SKM-1 treated with dmso at 0.1 percent for 144 hours (cell line): ENCODE data around the gene UBR2.
"Not testable (repeated sequence)": the region's sequence is repeated elsewhere in the genome, so short reads cannot be mapped to it uniquely, and the experiment has no call there.

Experiments
- DNase-seq: peaks from one replicate; lab custom pipeline; 2025; ENCODE audit not compliant: unreplicated experiment; lab: John Stamatoyannopoulos, UW

Gene UBR2

DNA sequence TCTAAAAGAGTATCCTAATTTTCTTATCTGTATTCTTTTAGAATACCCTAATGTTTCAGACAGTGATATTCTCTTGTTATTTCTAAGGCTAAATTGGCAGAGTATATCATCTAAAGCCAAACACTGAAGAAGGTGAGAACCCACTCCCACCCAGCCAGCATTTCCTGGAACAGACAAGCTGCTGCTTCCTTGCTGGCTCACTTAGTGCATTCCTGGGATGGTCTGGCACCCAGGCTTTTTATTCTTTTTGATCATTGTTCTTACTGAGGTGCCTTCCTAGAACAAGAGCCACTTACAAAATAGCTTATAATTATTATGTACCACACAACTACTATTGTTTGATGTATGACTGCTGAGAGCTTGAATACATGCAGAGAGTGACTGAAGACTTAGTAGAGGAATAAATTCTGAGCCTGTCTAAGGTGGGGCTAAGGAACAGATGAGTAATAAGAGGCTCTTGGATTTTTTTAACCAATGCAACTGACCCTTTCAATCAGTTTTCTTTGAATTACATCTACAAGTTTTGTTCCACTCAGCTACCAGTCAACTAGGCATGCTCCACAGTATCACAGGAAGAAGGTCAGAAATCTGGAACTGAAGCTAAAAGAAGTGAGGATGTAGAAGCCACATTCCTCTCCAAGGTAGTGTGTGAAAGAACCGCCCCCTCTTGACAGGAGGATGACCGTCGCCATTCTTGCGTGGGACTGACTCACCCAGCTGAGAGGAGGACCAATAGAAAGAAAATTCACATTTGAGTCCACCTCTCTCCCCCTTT, 128.5 kb downstream of the UBR2 start:
- DNase-seq = no peak

DNA sequence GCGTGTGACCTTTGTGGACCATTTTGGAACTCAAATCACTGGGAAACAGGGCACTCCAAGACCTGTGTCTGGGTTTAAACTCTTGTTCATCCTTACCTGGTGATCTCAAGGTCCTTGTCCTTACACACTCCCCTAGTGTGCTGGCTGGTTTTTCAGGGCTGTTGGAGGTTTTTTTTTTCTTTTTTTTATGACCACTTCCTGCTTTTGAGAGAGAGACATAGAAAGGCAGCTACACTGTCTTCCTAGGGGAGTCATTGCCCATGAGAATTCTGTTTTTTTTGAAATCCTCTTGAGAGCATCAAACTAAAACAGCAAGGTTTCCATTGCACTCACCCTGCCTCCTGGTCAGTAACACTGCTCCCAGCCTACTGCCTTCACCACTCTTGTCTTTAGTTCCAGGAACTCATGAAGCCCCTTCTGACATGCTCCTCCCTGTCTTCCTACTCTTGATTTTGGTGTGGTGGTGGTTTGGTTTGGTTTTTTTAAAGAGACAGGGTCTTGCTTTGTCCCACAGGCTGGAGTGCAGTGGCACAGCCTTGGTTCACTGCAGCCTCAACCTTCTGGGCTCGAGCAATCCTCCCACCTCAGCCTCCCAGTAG, 130.0 kb downstream of the UBR2 start:
- DNase-seq = no peak

- DNase-seq = no peak
Measured at GRCh38 chr6:42694586-42694985, 130.8 kb downstream of the UBR2 start.

DNA sequence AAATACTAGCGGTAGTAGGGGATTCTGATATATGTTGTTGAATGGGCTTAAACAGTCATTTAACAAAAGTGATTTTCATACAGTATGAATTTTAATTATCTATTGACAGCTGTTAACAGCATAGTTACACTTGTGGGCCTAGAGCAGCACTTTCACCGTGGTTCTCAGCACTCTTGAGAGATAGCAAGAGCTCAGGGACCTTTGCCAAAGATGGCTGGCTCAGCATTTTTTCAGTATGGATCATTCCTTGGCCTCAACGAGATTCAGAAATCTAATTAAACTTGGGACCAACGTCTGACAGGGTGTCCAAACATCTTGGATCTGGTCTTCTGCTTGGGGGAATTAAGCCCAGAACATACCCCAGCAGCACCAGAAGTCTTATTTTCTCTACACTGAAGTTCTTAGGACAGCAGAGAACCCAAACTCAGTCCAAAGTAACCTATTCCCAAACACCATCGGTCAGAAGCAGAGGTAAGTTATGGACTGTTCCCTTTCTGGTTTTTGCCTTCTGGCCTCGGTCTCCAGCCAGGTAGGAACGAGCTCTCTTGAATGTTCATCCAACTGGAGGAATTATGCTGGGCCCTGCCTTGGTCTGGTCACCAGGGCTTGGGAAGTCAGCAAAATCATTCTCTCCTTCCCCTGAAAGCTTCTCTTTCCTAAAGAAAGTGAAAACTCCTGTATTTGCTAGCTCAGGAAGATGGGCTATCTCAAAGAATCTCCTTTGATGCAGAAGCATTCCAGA, 132.9 kb downstream of the UBR2 start:
- DNase-seq = no peak

DNA sequence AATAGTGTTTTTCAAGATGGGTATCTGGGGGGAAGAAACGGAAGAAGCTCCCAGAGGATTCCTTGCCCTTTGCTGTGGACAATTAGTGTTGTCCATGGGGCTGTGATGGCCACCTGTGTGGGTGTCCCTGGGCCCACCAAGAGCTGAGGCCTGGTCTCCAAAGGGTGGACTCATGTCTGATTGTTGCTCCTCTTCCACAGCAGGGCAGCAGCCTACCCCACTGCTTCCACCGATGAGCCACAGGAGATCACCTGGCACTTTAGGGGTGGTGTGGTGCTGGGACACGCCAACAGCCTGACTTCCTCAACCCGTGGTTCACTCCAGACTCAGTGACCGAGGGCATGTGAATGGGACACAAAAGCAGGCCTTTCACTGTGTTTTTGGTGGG, 133.4 kb downstream of the UBR2 start:
- DNase-seq = no peak

- DNase-seq = no peak
Measured at GRCh38 chr6:42698217-42698616, 134.4 kb downstream of the UBR2 start.

DNA sequence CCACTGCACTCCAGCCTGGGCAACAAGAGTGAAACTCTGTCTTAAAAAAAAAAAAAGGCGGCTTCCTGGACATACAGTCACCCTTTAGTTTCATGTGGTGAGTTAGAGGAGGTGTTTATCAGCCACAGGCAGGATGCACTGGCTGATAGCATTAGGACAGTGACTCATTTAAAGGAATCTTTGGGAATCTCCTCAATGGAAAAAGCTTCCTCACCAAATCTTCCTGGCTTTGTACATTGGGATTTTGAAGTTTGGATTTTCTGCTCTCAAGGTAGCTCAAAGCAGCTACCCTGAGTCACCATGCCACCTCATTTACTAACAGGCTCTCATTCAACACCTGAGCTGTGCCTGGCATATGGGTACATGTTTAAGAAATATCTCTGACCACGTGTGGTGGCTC, 138.4 kb downstream of the UBR2 start:
- no peak for DNase-seq

GRCh38 chr6:42702786-42703185, 139.0 kb downstream of the UBR2 start:
- not testable (repeated sequence) for DNase-seq

DNA sequence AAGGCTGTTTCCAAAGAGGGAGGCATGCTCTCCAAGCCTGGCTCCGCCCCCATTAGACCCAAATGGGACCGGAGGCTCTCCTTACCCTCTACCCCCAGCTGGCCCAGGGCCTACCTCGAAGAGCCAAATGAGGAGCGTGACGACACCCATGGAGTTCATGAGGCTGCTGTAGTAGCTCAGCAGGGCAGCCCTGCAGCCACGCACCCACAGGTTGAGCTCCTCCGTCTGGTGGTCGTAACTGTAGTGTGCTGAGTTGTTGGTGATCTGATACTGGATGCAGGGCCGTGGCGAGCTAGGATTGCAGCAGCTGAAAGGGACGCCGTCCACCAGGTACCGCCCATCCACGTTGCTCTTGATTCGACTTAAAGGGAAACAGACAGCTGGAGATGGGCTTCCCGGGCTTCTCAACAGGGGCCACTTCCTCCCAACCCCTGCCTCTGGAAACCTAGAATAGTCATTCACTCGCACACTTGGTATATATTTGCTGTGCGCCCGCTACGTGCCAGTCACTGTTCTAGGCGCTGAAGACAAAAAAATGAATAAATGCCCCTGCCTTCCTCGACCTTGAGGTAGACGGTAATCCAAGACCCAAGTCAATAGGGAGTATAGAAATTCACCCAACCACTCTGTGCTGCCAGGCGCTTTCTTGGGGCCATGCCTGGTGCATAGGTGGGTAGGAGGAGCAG, 140.6 kb downstream of the UBR2 start:
- no peak for DNase-seq

DNA sequence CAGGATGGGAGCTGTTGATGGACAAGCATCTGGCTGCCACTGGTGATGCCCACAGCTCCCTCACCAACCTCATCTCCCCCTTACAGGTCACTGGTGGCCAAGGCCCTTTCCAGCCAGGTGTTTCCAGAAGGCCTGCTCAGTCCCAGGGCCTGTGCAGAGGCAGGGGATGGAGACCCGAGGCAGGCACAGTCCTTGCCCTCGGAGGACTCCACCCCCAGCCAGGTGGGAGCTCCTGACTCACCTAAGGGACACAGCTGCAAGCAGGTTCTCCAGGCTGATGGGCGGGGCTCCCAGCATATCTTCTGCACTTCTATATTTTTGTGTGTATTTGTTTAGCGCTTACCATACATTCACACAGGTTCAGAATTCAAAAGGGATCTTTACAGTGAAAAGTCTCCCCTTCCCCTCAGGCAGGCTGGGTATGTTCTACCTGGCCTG, 141.1 kb downstream of the UBR2 start:
- no peak for DNase-seq

DNA sequence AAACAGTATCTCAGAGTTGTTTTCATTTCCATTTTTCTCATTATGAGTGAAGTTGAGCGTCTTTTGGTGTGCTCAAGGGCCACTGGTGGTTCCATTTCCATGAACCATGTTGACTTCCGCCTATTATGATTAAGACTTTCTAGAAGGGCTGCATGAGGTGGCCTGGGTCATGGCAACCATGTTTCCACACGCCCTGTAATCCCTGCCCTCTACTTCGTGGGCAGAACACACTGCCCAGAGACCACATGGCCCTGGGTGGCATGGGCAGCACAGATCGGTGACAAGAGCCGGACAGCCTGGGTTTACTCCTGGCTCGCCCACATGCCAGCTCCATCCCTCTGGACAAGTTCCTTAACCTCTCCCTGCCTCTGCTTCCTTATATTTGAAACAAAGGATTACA, 143.8 kb downstream of the UBR2 start:
- DNase-seq = no peak

- DNase-seq = no peak
Measured at GRCh38 chr6:42708096-42708495, 144.3 kb downstream of the UBR2 start.

DNA sequence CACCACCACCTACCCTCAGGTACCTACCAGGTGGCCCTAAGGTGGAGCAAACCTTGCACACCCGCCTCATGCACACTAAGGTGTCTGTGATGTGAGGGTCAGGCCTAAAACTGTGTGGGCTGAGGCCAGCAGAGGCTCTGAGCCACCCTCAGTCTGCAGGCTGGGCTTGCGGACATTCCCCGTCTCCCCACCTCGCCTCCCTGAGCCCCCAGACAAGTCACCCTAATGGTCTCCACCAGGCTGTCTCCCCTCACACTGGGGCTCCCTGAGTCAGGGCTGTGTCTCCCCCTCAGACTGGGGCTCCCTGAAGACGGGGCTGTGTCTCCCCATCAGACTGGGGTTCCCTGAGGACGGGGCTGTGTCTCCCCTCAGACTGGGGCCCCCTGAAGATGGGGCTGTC, 146.0 kb downstream of the UBR2 start:
- DNase-seq = no peak

- no peak for DNase-seq
Measured at GRCh38 chr6:42710316-42710715, 146.5 kb downstream of the UBR2 start.

GRCh38 chr6:42711930-42712329, 148.1 kb downstream of the UBR2 start:
- DNase-seq = no peak

- DNase-seq = no peak
Measured at GRCh38 chr6:42714098-42714761, 150.4 kb downstream of the UBR2 start.

DNA sequence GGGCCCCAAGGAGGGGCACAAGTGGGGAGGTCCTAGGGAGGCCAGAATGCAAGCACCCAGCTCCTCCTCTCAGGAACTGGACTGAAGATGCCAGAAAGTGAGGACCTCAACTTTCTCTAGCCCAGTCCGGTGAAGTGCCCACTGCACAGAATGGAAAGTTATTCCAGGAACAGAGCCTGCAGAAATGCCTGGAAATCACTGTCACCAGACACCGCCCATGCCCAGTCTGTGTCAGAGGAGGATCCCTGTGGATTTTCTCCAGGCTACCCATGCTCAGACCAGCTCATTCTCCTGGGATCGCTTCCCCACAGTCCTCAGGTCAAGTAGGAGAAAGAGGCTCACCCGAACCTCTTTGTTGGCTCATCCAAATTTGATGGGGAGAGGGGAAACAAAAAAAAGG, 152.0 kb downstream of the UBR2 start:
- no peak for DNase-seq

- no peak for DNase-seq
Measured at GRCh38 chr6:42720739-42721138, 156.9 kb downstream of the UBR2 start.

- DNase-seq = no peak
Measured at GRCh38 chr6:42722497-42722896, 158.7 kb downstream of the UBR2 start, which contains the start of gene PRPH2. PRPH2 (minus strand) TSS chr6:42722597; CDS start chr6:42722334, 263 bp downstream.

DNA sequence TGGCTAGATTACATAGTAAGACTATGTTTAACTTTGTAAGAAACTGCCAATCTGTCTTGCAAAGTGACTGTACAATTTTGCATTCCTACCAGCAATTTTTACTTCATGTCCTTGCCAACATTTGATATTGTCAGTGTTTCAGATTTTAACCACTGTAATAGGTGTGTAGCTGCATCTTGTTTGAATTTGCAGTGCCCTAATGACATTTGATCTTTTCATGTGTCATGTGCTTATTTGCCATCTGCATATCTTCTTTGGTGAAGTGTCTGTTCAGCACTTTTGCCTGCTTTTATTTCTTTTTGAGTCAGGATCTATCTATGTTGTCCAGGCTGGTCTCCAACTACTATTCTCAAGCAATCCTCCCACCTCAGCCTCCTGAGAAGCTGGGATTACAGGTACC, 161.0 kb downstream of the UBR2 start:
- no peak for DNase-seq

GRCh38 chr6:42726026-42726425, 162.2 kb downstream of the UBR2 start:
- no peak for DNase-seq
